ENCODE results near the gene ZNF263. TPM values are rescaled to one million over a fixed set of nuclear protein-coding genes. Genes with fewer than 3 reads are reported as not detected.

ZNF263 gene
- total and polyA plus RNA-seq, 2 of the 13 experiments (the other 11 are each of a cell fraction or from before 2014, with no cell fraction given) = 10.2 to 41.2 TPM

- peak; percentile 5; the same call in 1 of the 2 replicates for TF ChIP-seq TFAP4 (IDR thresholded peaks at IDR 0.05; ENCODE audit: borderline replicate concordance, low read depth)
- TF ChIP-seq NFRKB (IDR thresholded peaks at IDR 0.05) = no peak
- no peak for TF ChIP-seq ZMYM2 (CRISPR knock-in tag; IDR thresholded peaks at IDR 0.05)
- no peak for TF ChIP-seq ZNF607 (CRISPR knock-in tag; IDR thresholded peaks at IDR 0.05; ENCODE audit: borderline replicate concordance)
- TF ChIP-seq NR2F1 (CRISPR knock-in tag; IDR thresholded peaks at IDR 0.05) = no peak
- peak; percentile 77 for TF ChIP-seq PHF8 (CRISPR knock-in tag; IDR thresholded peaks at IDR 0.05)
- TF ChIP-seq XBP1 (CRISPR knock-in tag; IDR thresholded peaks at IDR 0.05) = peak; percentile 68
- TF ChIP-seq NRL (CRISPR knock-in tag; IDR thresholded peaks at IDR 0.05; ENCODE audit: borderline replicate concordance) = peak; percentile 68
- TF ChIP-seq ZNF280B (CRISPR knock-in tag; IDR thresholded peaks at IDR 0.05; ENCODE audit: borderline replicate concordance) = peak; percentile 76; the same call in 1 of the 2 replicates
- TF ChIP-seq ZNF552 (CRISPR knock-in tag; IDR thresholded peaks at IDR 0.05; ENCODE audit: borderline replicate concordance) = no peak
- TF ChIP-seq NR2F6 (IDR thresholded peaks at IDR 0.05) = 0 out of 2 replicates have a peak, but pooled peaks have one; percentile 16
- TF ChIP-seq NR2F6 (CRISPR knock-in tag; IDR thresholded peaks at IDR 0.05) = no peak; the same call in 1 of the 2 replicates
- TF ChIP-seq ATF2 (CRISPR knock-in tag; IDR thresholded peaks at IDR 0.05) = peak; percentile 69
- peak; percentile 40; the same call in 1 of the 2 replicates for TF ChIP-seq ZNF44 (CRISPR knock-in tag; IDR thresholded peaks at IDR 0.05)
- peak; percentile 32; the same call in 1 of the 2 replicates for TF ChIP-seq GMEB2 (CRISPR knock-in tag; IDR thresholded peaks at IDR 0.05; ENCODE audit: low read depth)
- TF ChIP-seq TMF1 (CRISPR knock-in tag; IDR thresholded peaks at IDR 0.05; ENCODE audit: low read depth) = no peak
- TF ChIP-seq NONO (IDR thresholded peaks at IDR 0.05) = no peak
- peak; percentile 38; the same call in 1 of the 2 replicates for TF ChIP-seq NONO (CRISPR knock-in tag; conservative IDR thresholded peaks at IDR 0.05)
- TF ChIP-seq FOXJ3 (CRISPR knock-in tag; IDR thresholded peaks at IDR 0.05; ENCODE audit: borderline replicate concordance) = no peak
- peak; percentile 60; the same call in 1 of the 2 replicates for TF ChIP-seq FOXK2 (IDR thresholded peaks at IDR 0.05)
- no peak for TF ChIP-seq CHD2 (IDR thresholded peaks at IDR 0.05; ENCODE audit: low read depth, low read length)
- 0 out of 2 replicates have a peak, but pooled peaks have one; percentile 30 for TF ChIP-seq MTF2 (CRISPR knock-in tag; IDR thresholded peaks at IDR 0.05; ENCODE audit: borderline replicate concordance)
- no peak for TF ChIP-seq RELA (CRISPR knock-in tag; IDR thresholded peaks at IDR 0.05)
- TF ChIP-seq ZNF282 (IDR thresholded peaks at IDR 0.05; ENCODE audit: partially characterized antibody) = no peak
These were observed 18.9 kb upstream of the ZNF263 start (continued) for GRCh38 chr16:3264137-3265036.

Data from HepG2 (cell line).